HEK293 (cell line): ENCODE data around the gene CLCN7.

Source experiments
- CTCF ChIA-PET: fragments of 350-600 bp; formaldehyde crosslinking; extraction: SDS; loops from one replicate; lab custom pipeline; 2021; ENCODE audit warnings: antibody characterized with exemption; lab: Yijun Ruan, JAX
- POLR2A ChIA-PET: fragments of 300-600 bp; formaldehyde crosslinking; extraction: SDS; loops from one replicate; lab custom pipeline; 2020; ENCODE audit warnings: antibody characterized with exemption, inconsistent platforms; lab: Yijun Ruan, JAX
- H3K27ac ChIP-seq: fragments of 200-500 bp; sonication (Bioruptor generic); 2 replicates; pipeline ENCODE4 v1.5.1; 2014; ENCODE audit warnings: low read depth, low read length, control low read depth, inconsistent platforms; ENCODE audit errors: extremely low read depth
- H3K36me3 ChIP-seq, 2 experiments: fragments of 200-500 bp in 1 of 2; sonication (Bioruptor generic) in 1 of 2; 1 replicate in 1 of 2; 2 replicates in 1 of 2; pipeline ENCODE4 v1.5.1; 2014 to 2017; ENCODE audit warnings: inconsistent platforms in 2 of 2, low read length in 2 of 2; ENCODE audit not compliant: control insufficient read depth in 2 of 2, insufficient read depth in 1 of 2
- H3K4me1 ChIP-seq: fragments of 200-500 bp; sonication (Bioruptor generic); 2 replicates; pipeline ENCODE4 v1.5.1; 2014; ENCODE audit warnings: mild to moderate bottlenecking, low read length, inconsistent platforms; ENCODE audit not compliant: control insufficient read depth, insufficient read depth
- H3K4me3 ChIP-seq: 2 replicates; pipeline ENCODE4 v1.5.1; 2011; ENCODE audit warnings: low read depth, mild to moderate bottlenecking, control low read depth, low read length, moderate library complexity
- H3K9me3 ChIP-seq: fragments of 200-500 bp; sonication (Bioruptor generic); 2 replicates; pipeline ENCODE4 v1.5.1; 2014; ENCODE audit warnings: low read depth, low read length, inconsistent platforms; ENCODE audit not compliant: control insufficient read depth, insufficient read depth
- CTCF ChIP-seq: fragments of 450-650 bp; formaldehyde crosslinking; IDR thresholded peaks from 2 replicates; pipeline ENCODE4 v1.5.1; 2016; ENCODE audit warnings: missing biosample characterization, missing genetic modification characterization
- EGR2 ChIP-seq: fragments of 450-650 bp; formaldehyde crosslinking; IDR thresholded peaks from 2 replicates; pipeline ENCODE4 v1.5.1; 2016; ENCODE audit warnings: low read depth, missing biosample characterization, missing genetic modification characterization
- GLI4 ChIP-seq: fragments of 450-650 bp; formaldehyde crosslinking; IDR thresholded peaks from 2 replicates; pipeline ENCODE4 v1.5.1; 2016; ENCODE audit warnings: missing biosample characterization, missing genetic modification characterization
- GLIS2 ChIP-seq: fragments of 450-650 bp; formaldehyde crosslinking; IDR thresholded peaks from 2 replicates; pipeline ENCODE4 v1.5.1; 2016; ENCODE audit warnings: missing biosample characterization, missing genetic modification characterization
- KLF1 ChIP-seq: fragments of 450-650 bp; formaldehyde crosslinking; IDR thresholded peaks from 2 replicates; pipeline ENCODE4 v1.5.1; 2016; ENCODE audit warnings: missing biosample characterization, missing genetic modification characterization
- MYNN ChIP-seq: fragments of 450-650 bp; formaldehyde crosslinking; IDR thresholded peaks from 2 replicates; pipeline ENCODE4 v1.5.1; 2016; ENCODE audit warnings: missing biosample characterization, missing genetic modification characterization, borderline replicate concordance
- PATZ1 ChIP-seq: fragments of 450-650 bp; formaldehyde crosslinking; IDR thresholded peaks from 2 replicates; pipeline ENCODE4 v1.5.1; 2016; ENCODE audit warnings: missing biosample characterization, missing genetic modification characterization
- REPIN1 ChIP-seq: fragments of 450-650 bp; formaldehyde crosslinking; IDR thresholded peaks from 2 replicates; pipeline ENCODE4 v1.5.1; 2017; ENCODE audit warnings: missing biosample characterization, missing genetic modification characterization, low read depth
- ZBTB11 ChIP-seq: fragments of 450-650 bp; formaldehyde crosslinking; conservative IDR thresholded peaks from 2 replicates; pipeline ENCODE4 v1.5.1; 2016; ENCODE audit warnings: low read depth, missing biosample characterization, missing genetic modification characterization
- ZBTB17 ChIP-seq: fragments of 450-650 bp; formaldehyde crosslinking; IDR thresholded peaks from 2 replicates; pipeline ENCODE4 v1.5.1; 2016; ENCODE audit warnings: missing biosample characterization, missing genetic modification characterization
- ZBTB21 ChIP-seq: fragments of 450-650 bp; formaldehyde crosslinking; IDR thresholded peaks from 2 replicates; pipeline ENCODE4 v1.5.1; 2017; ENCODE audit warnings: missing biosample characterization, missing genetic modification characterization
- ZBTB6 ChIP-seq: fragments of 450-650 bp; formaldehyde crosslinking; IDR thresholded peaks from 2 replicates; pipeline ENCODE4 v1.5.1; 2017; ENCODE audit warnings: missing biosample characterization, missing genetic modification characterization
- ZFHX2 ChIP-seq: fragments of 450-650 bp; formaldehyde crosslinking; conservative IDR thresholded peaks from 2 replicates; pipeline ENCODE4 v1.5.1; 2016; ENCODE audit warnings: missing biosample characterization, missing genetic modification characterization
- ZNF335 ChIP-seq: fragments of 450-650 bp; formaldehyde crosslinking; conservative IDR thresholded peaks from 2 replicates; pipeline ENCODE4 v1.5.1; 2016; ENCODE audit warnings: missing biosample characterization, missing genetic modification characterization
- ZNF341 ChIP-seq: fragments of 450-650 bp; formaldehyde crosslinking; IDR thresholded peaks from 2 replicates; pipeline ENCODE4; 2016; ENCODE audit warnings: low read depth, missing biosample characterization, missing genetic modification characterization
- ZNF394 ChIP-seq: fragments of 450-650 bp; formaldehyde crosslinking; IDR thresholded peaks from 2 replicates; pipeline ENCODE4 v1.5.1; 2016; ENCODE audit warnings: missing biosample characterization, missing genetic modification characterization, mild to moderate bottlenecking, moderate library complexity, borderline replicate concordance
- ZNF423 ChIP-seq: fragments of 450-650 bp; formaldehyde crosslinking; IDR thresholded peaks from 2 replicates; pipeline ENCODE4 v1.5.1; 2016; ENCODE audit warnings: missing biosample characterization, missing genetic modification characterization
- ZNF449 ChIP-seq: fragments of 450-650 bp; formaldehyde crosslinking; IDR thresholded peaks from 2 replicates; pipeline ENCODE4 v1.5.1; 2017; ENCODE audit warnings: missing biosample characterization, mild to moderate bottlenecking, missing genetic modification characterization, moderate library complexity
- ZNF521 ChIP-seq: fragments of 450-650 bp; formaldehyde crosslinking; IDR thresholded peaks from 2 replicates; pipeline ENCODE4 v1.5.1; 2017; ENCODE audit warnings: missing biosample characterization, mild to moderate bottlenecking, missing genetic modification characterization
- ZNF600 ChIP-seq: fragments of 450-650 bp; formaldehyde crosslinking; IDR thresholded peaks from 2 replicates; pipeline ENCODE4 v1.5.1; 2016; ENCODE audit warnings: missing biosample characterization, missing genetic modification characterization
- ZNF654 ChIP-seq: fragments of 450-650 bp; formaldehyde crosslinking; IDR thresholded peaks from 2 replicates; pipeline ENCODE4 v1.5.1; 2016; ENCODE audit warnings: low read depth, missing biosample characterization, missing genetic modification characterization
- ZNF777 ChIP-seq: fragments of 450-650 bp; formaldehyde crosslinking; IDR thresholded peaks from 2 replicates; pipeline ENCODE4 v1.5.1; 2017; ENCODE audit warnings: missing biosample characterization, missing genetic modification characterization, borderline replicate concordance
- ZSCAN16 ChIP-seq: fragments of 450-650 bp; formaldehyde crosslinking; IDR thresholded peaks from 2 replicates; pipeline ENCODE4 v1.5.1; 2016; ENCODE audit warnings: missing biosample characterization, missing genetic modification characterization
- ZSCAN30 ChIP-seq: fragments of 450-650 bp; IDR thresholded peaks from 2 replicates; pipeline ENCODE4 v1.5.1; 2018; ENCODE audit warnings: missing biosample characterization, mild to moderate bottlenecking, missing genetic modification characterization, moderate library complexity

Gene CLCN7

GRCh38 chr16:1494129-1494640 lies 19.4 kb upstream of the CLCN7 start:
- no peaks in the 10 kb centered on the region for H3K9me3 ChIP-seq
- H3K36me3 ChIP-seq = peaks cover 7 to 49% of the 10 kb centered on the region in 2 experiments; a peak in 2 of 3 replicates
- peak; percentile 25; the same call in 1 of the 2 replicates for TF ChIP-seq ZSCAN30 (tag by site-specific recombination)
- 0 out of 2 replicates have a peak, but pooled peaks have one; percentile 5 for TF ChIP-seq ZNF335 (tag by site-specific recombination)
- peak; percentile 76 for TF ChIP-seq ZNF600 (tag by site-specific recombination)
- TF ChIP-seq ZFHX2 (tag by site-specific recombination) = 0 out of 2 replicates have a peak, but pooled peaks have one; percentile 8
- no peak for TF ChIP-seq MYNN
- 0 out of 2 replicates have a peak, but pooled peaks have one; percentile 32 for TF ChIP-seq ZNF423 (tag by site-specific recombination)
- peak; percentile 9; the same call in 1 of the 2 replicates for TF ChIP-seq GLIS2 (tag by site-specific recombination)
- TF ChIP-seq ZBTB21 (tag by site-specific recombination) = no peak
- peak; percentile 69; the same call in 1 of the 2 replicates for TF ChIP-seq ZBTB6 (tag by site-specific recombination)
- TF ChIP-seq CTCF (tag by site-specific recombination) = peak; percentile 93
- TF ChIP-seq EGR2 (tag by site-specific recombination) = 0 out of 2 replicates have a peak, but pooled peaks have one; percentile 18
- TF ChIP-seq ZNF449 = peak; percentile 53; the same call in 1 of the 2 replicates
- TF ChIP-seq ZNF521 = no peak
- no peak for TF ChIP-seq REPIN1 (tag by site-specific recombination)
- TF ChIP-seq KLF1 (tag by site-specific recombination) = 0 out of 2 replicates have a peak, but pooled peaks have one; percentile 1
- peak; percentile 59; the same call in 1 of the 2 replicates for TF ChIP-seq ZNF394 (tag by site-specific recombination)
- TF ChIP-seq ZNF654 = peak; percentile 15; the same call in 1 of the 2 replicates
- TF ChIP-seq, all 188 proteins: peak for 13
- H3K4me1 ChIP-seq = 0 out of 2 replicates have a peak, but pooled peaks cover 2% of the 10 kb centered on the region
- H3K4me3 ChIP-seq = peak overlapping the region; percentile 77
- peak overlapping the region; percentile 73; the same call in 1 of the 2 replicates for H3K27ac ChIP-seq
- CTCF ChIA-PET = interaction anchor here (0.7 kb wide), 1 partner anchor 206 kb away, joined by 4 read pairs; no protein-coding TSS in a partner anchor
- POLR2A ChIA-PET = interaction anchor here (1.3 kb wide), 1 partner anchor 152 kb away, joined by 4 read pairs; no protein-coding TSS in a partner anchor

- ChIA-PET CTCF (no interaction called here), POLR2A (interaction anchor here (1.3 kb wide), 1 partner anchor 151 kb away, joined by 4 read pairs; no protein-coding TSS in a partner anchor)
- H3K4me1 ChIP-seq = 0 out of 2 replicates have a peak, but pooled peaks cover 2% of the 10 kb centered on the region
- H3K4me3 ChIP-seq = peak overlapping the region; percentile 77
- H3K36me3 ChIP-seq = peaks cover 7 to 44% of the 10 kb centered on the region in 2 experiments; a peak in 2 of 3 replicates
- H3K9me3 ChIP-seq = no peaks in the 10 kb centered on the region
- H3K27ac ChIP-seq = peak overlapping the region; percentile 73; the same call in 1 of the 2 replicates
- TF ChIP-seq ZBTB17 (tag by site-specific recombination) = no peak
- TF ChIP-seq ZNF777 (tag by site-specific recombination) = no peak
- TF ChIP-seq GLI4 (tag by site-specific recombination) = no peak
- no peak for TF ChIP-seq ZSCAN16 (tag by site-specific recombination)
- peak; percentile 32 for TF ChIP-seq ZNF341 (tag by site-specific recombination)
- no peak for TF ChIP-seq PATZ1 (tag by site-specific recombination)
- no peak for TF ChIP-seq ZBTB11 (tag by site-specific recombination)
These were observed 18.9 kb upstream of the CLCN7 start for GRCh38 chr16:1493746-1494094.
